Pulmonary artery endothelial cell (primary cell): Measurements from ENCODE around the gene GGTLC2. TPM values are rescaled to one million over a fixed set of nuclear protein-coding genes. Genes with fewer than 3 reads are reported as not detected.
"Not testable (repeated sequence)": the region's sequence is repeated elsewhere in the genome, so short reads cannot be mapped to it uniquely, and the experiment has no call there.

Experiments used
- DNase-seq: peaks from one replicate; pipeline ENCODE4 v3.0.0-alpha.2; 2011; ENCODE audit warnings: low read depth, low spot score
- total RNA-seq: library from RNA; depleted of rRNA; stranded (reverse); fragments of >200 nt; gene quantifications from 2 replicates; pipeline ENCODE4 v1.2.3, GENCODE V29; 2014

The GGTLC2 gene
- total RNA-seq, 1 donor from 2014 or later: not detected

- no peak for DNase-seq
Measured at GRCh38 chr22:22667966-22668880, 23.8 kb downstream of the GGTLC2 start.

GRCh38 chr22:22669093-22669492 is 24.7 kb downstream of the GGTLC2 start:
- DNase-seq: no peak

GRCh38 chr22:22670076-22670795 is 25.8 kb downstream of the GGTLC2 start:
- DNase-seq: no peak

GRCh38 chr22:22671506-22671905 is 27.1 kb downstream of the GGTLC2 start:
- DNase-seq: no peak

GRCh38 chr22:22673099-22673498 is 28.7 kb downstream of the GGTLC2 start:
- no peak for DNase-seq

- no peak for DNase-seq
Measured at GRCh38 chr22:22673628-22674027, 29.2 kb downstream of the GGTLC2 start.

GRCh38 chr22:22674467-22674866 is 30.1 kb downstream of the GGTLC2 start:
- DNase-seq: no peak

GRCh38 chr22:22678970-22679369 is 34.6 kb downstream of the GGTLC2 start:
- no peak for DNase-seq

- DNase-seq: no peak
Measured at GRCh38 chr22:22680396-22680795, 36.0 kb downstream of the GGTLC2 start.

GRCh38 chr22:22681221-22681739 is 36.9 kb downstream of the GGTLC2 start:
- no peak for DNase-seq

- no peak for DNase-seq
Measured at GRCh38 chr22:22682196-22682595, 37.8 kb downstream of the GGTLC2 start.

- DNase-seq: no peak
Measured at GRCh38 chr22:22682807-22683667, 38.6 kb downstream of the GGTLC2 start.

- DNase-seq: no peak
Measured at GRCh38 chr22:22683668-22684361, 39.4 kb downstream of the GGTLC2 start.

- DNase-seq: no peak
Measured at GRCh38 chr22:22684580-22685561, 40.5 kb downstream of the GGTLC2 start.

GRCh38 chr22:22685586-22685985 is 41.2 kb downstream of the GGTLC2 start:
- DNase-seq: no peak

- DNase-seq: not testable (repeated sequence)
Measured at GRCh38 chr22:22686202-22687115, 42.0 kb downstream of the GGTLC2 start.

GRCh38 chr22:22687638-22688500 is 43.5 kb downstream of the GGTLC2 start:
- no peak for DNase-seq
